Epidermal melanocyte (primary cell): ENCODE measurements around the gene DNASE1L1.
A peak's percentile ranks its signal among the peaks of the same experiment; 100 is the strongest.

Experiments used
- DNase-seq: peaks from one replicate; pipeline ENCODE4 v3.0.0; 2011; ENCODE audit warnings: low spot score; ENCODE audit not compliant: insufficient read length

The DNASE1L1 gene

DNA sequence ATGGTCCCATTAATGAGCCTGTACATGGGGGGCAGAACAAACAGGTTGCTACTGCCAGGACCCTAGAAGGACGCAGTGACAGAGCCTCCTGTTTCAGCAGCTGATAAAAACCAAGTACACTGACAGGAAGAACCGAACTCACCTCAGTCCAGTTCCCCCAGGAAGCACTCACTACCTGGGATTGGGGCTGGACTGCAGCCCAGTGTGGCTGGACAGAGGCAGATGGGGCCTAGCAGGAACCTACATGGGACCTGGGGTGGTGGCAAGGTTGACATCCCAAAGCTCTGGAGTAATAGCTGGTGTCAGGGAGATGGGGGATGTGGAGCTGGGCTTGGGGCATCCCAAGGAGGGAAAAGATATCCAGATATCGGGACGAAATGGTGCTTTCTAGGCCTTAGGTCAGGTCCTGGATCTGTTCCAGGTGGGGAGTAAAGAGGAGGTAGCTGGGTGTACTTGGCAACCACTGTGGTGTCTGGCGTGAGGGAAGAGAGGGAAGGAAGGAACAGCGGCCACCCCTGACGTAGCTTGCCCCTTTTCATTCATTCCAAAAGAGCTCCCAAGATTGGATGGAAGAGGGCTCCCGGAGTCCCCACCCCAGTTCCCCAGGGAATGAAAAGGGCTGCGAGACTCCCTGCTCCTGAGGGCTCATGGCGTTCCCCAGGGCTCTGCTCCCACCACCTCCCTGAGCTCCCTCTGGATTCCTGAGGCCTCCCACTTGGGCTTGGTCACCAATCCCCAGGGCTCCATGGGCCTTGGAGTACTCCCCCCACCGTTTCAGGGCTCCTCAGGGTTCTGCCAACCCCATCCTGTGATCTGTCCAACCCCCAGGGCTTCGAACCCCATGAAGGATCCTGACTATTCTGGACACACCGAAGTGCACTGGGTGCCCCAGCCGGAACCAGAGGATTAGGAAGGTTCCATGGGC, 25.4 kb downstream of the DNASE1L1 start:
- no peak for DNase-seq

DNA sequence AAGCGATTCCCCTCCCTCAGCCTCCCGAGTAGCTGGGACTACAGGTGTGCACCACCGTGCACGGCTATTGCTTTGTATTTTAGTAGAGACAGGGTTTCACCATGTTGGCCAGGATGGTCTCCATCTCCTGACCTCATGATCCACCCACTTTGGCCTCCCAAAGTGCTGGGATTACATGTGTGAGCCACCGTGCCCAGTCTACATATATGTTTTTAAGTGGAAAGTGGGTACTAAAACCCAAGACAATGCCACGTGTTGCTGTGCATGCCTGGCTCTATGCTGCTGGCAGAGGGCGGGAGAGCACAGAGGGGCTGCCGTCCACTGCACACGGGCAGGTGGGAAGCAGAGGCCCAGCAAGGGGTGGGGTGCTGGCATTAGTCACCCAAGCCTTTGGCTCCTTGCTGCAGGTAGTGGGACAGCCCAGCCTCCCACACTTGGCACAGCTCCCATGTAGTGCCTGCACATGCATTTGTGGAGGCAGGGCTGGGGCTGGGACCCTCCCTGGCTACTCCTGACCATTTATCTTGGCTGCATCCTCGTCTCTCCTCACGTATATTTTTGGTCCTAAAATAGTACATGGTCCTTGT, 26.5 kb downstream of the DNASE1L1 start:
- DNase-seq = no peak

DNA sequence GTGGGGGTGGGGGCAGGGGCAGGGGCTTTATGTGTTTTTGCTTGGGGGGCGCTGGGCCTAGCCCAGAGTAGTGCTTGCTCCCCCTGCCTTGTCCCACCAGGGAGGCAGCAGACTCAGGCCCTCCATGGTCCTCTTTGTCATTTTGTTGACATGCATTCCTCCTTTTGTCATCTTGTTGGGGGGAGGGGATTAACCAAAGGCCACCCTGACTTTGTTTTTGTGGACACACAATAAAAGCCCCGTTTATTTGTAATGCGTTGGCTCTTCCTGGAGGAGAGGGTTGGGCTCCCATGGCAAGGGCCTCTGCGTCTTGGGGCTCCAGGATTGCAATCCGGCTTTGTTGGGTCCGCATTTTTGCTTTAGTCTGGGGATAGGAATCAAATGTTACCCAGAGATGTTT, 27.8 kb downstream of the DNASE1L1 start:
- no peak for DNase-seq

DNA sequence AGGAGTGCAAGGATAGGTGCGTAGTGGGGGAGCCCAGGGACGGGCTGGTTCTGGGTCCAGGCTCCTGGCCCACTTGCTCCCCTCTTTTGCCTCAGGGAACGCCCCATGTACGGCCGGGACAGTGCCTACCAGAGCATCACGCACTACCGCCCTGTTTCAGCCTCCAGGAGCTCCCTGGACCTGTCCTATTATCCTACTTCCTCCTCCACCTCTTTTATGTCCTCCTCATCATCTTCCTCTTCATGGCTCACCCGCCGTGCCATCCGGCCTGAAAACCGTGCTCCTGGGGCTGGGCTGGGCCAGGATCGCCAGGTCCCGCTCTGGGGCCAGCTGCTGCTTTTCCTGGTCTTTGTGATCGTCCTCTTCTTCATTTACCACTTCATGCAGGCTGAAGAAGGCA, 28.3 kb downstream of the DNASE1L1 start:
- DNase-seq = no peak

DNA sequence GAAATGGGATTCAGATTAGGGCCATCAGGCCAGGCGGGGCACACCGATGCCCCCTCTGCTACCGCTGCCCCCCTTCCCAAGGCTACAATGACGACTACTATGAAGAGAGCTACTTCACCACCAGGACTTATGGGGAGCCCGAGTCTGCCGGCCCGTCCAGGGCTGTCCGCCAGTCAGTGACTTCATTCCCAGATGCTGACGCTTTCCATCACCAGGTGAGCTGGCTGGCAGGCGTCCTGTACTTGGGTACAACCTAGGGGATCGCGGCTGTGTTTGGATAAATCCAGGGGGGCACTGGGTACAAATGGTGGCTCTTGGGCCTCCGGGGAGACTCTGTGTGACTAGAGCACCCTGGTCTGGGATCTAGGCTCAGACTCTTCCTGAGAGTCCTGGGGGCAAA, 28.9 kb downstream of the DNASE1L1 start:
- no peak for DNase-seq

DNA sequence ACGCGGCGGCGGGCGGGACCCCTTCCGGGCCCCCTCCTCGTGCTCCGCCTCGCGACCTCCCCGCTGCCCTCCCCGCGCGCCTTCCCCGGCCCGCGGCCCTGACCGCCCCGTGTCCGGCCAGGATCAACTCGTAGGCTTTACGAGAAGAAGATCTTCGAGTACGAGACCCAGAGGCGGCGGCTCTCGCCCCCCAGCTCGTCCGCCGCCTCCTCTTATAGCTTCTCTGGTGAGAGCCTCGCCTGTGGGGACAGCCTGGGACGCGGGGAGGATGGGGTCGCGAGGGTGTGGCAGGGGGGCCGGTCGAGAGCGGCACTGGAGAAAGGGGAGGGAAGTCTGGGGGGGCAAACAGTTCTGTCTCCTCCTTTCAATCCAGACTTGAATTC, 29.5 kb downstream of the DNASE1L1 start:
- no peak for DNase-seq

DNA sequence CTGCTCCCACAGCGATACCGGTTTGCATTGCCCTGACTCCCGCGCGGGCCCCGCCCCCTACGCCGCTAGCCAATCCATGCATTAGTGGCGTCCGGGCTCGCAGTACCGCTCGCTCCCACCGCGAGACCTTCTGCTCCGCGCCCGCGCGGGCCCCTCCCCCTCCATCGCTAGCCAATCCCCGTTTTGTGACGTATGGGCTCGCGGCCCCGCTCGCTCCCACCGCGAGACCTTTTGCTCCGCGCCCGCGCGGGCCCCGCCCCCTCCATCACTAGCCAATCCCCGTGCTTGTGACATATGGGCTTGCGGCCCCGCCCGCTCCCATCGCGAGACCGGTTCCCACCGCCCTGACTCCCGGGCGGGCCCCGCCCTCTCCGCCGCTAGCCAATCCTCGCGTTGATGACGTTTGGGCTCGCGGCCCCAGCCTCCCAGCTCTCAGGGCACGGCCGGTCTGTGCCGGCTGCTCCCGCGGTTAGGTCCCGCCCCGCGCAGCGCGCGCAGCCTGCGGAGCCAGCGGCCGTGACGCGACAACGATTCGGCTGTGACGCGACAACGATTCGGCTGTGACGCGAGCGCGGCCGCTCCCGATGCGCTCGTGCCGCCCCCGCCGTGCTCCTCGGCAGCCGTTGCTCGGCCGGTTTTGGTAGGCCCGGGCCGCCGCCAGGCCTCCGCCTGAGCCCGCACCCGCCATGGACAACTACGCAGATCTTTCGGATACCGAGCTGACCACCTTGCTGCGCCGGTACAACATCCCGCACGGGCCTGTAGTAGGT, 30.1 kb downstream of the DNASE1L1 start, which contains the start of gene EMD:
Gene EMD (plus strand): TSS at position 497 of the 770 bp plus-strand sequence. CDS start 190 bp downstream, at position 687.
- peak; percentile 67 for DNase-seq

DNA sequence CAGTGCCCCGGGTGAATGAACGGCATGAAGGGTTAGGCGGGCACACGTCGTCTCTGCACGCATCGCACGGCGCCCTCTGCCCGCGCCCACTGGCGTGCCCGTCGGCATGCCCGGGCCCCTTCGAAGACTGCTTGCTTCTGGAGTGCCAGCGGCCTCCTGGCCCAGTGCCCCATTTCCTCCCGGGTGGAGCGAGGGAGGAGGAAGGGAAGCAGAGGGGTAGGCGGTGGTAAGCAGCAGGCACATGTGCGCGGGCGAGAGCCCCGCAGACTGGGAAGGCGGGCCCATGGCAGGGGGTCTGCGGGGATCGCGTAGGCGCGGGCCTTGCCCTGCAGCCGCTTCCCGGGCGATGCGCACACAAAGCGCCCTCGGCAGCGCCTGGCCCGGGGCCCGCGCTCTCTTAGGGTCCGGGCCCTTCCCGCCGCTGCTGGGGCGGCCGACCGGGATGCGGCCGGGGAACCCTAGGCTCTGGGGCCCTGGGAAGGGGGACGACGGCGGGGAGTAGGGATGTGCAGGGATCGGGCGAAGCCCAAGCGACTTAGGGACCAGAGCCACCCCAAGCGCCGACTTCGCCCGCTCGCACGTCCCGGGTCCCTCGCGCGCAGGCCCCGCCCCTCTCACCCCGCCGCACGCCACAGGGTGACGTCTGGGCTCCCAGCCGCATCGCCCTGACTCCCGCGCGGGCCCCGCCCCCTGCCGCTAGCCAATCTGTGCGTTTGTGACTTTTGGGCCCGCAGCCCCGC, 30.8 kb downstream of the DNASE1L1 start:
- DNase-seq = peak; percentile 71

DNA sequence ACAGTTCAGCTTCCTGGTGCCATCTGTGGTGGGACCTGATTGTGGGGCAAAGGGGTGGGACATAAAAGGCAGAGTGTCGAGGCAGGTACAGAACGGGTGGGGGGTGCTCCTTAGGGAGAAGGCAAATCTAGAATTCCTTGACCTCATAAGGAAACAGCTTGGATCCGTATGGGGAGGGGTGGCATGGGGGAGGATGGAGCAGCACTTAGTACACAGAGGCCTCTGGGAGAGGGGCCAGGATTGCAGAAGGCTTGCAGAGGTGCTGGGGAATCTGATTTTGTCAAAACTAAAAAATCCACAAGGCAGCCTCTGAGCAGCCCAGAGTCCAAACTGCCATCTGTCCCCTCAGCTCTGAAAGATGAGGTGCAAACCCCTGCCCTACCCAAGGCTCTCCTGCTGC, 32.3 kb downstream of the DNASE1L1 start:
- DNase-seq = no peak

DNA sequence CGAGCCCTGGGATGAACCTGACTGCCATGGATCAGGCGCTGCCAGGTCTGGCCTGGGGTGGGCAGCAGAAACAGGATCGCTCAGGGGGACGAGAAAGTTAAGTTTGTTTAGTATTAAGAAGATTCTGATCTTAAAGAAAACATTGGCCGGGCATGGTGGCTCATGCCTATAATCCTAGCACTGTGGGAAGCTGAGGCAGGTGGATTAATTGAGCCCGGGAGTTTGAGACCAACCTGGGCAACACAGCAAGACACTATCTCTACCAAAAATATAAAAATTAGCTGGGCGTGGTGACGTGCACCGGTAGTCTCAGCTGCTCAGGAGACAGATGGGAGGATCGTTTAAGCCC, 33.9 kb downstream of the DNASE1L1 start:
- DNase-seq = no peak

DNA sequence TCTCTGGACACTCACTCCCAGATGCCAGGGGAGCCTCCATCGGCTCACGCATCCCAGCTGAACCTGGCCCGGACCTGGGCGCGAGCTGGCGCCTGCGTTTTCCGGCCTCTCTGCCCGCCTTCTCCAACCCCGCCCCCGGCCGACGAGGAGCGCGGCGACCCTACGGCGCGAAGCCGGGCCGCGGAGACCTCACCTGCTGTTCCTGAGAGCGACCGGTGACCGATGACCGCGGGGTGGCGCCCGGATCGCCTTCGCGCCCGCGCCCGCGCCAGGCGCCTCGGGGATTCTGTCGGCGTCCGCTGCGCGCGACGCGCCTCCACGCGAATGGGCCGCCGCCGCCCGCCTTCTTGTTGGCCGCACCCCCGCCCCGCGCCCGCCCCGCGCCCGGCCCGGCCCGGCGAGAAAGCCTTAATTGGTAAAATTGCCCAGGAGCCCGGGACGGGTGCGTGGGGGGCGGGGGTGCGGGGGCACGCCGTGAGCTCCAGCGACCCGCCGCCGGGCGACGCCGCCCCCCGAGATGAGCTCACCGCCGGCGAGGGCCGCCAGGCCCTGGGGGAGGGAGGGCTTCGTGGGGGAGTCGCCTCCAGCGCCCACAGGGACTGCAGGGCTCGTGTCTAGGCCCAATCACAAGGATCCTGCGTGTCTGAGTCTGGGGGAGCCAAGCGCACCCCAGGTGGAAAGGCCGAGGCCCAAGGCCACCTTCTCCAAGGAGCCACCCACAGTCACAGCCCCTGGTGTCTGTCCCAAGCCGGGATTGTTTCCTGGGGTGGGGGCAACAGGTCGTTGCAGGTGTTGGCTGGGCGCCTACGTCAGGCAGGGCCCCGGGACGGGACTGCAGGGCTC, 34.5 kb downstream of the DNASE1L1 start, which contains the start of gene FLNA:
Gene FLNA (minus strand): TSS at position 322 of the 843 bp plus-strand sequence. CDS start 3,389 bp downstream, outside the sequence.
- no peak for DNase-seq

DNA sequence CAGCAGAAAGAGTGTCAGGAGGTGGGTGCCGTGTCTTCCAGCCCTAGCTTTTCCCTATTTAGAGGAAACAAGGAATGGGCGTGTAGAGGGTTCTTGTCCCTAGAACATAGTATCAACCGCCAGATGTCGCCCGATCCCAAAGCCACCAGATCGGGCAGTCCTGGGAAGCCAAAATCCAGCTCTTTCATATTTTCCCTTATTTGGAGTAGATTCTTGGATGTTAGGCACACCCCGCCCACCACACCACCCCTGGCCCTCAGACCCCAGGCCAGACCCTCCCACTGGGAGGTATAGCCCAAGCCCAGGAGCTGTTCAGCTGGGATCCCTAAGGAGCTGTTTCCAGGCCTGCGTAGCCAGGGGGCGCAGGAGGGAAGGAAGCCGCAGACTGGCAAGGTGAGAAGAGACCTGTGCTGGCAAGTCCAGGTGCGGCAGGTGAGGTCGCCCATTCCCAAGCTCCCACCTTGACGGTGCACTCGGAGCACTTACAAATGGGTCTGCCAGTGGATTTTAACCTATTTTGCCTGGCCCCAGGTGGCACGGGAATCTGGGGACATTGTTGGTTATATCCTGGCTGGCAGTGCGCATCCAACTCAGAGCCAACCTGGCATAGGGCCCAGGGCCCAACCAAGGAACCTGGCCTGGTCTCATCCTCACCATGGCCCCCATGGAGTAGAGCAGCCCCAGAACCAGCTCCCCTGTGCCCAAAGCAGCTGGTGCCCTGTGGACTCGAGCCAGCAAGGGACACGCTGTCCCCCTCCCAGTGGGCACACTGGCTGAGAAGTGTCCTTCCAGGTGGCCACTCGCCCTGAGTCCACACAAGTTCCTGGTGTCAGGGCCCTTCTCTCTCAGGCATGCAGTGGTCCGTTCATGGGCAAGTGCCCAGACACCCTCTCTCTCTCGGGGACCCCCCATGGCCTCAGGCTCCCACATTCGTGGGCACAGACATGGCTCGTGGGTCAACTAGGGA, 35.4 kb downstream of the DNASE1L1 start:
- peak; percentile 65 for DNase-seq

DNA sequence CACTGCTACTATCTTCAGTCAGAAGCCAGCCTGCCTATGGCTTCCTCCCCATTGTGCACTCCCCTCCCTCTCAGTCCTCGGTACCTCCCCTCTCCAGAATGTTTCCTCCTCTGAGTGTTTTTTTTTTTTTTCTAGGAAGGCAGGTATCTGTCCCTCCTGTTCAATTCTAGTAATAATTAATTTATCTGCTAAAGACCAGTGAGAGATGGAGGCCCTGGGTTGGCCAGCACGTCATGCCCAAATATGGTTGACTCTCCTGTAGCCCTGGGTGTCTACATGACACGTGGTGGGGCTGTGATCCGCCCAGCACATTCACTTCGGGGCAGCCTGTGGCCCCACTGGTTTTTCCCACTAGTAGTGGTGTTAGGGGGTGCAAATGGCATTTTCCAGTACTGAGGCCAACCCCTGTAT, 36.4 kb downstream of the DNASE1L1 start:
- no peak for DNase-seq

DNA sequence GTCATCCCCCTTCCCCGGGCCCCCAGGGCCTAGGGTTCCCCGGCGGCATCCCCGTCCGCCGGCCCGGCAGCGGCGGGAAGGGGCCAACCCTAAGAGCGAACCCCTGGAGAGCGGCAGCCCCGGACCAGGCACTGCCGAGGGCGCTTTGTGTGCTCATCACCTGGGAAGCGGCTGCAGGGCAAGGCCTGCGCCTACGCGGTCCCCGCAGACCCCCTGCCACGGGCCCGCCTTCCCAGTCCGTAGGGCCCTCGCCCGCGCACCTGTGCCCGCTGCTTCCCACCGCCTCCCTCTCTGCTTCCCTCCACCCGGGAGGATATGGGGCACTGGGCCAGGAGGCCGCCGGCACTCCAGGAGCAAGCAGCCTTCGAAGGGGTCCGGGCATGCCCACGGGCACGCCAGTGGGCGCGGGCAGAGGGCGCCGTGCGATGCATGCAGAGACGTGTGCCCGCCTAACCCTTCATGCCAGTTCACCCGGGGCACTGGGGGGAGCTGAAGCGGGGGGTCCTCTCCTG, 37.2 kb downstream of the DNASE1L1 start:
- no peak for DNase-seq

DNA sequence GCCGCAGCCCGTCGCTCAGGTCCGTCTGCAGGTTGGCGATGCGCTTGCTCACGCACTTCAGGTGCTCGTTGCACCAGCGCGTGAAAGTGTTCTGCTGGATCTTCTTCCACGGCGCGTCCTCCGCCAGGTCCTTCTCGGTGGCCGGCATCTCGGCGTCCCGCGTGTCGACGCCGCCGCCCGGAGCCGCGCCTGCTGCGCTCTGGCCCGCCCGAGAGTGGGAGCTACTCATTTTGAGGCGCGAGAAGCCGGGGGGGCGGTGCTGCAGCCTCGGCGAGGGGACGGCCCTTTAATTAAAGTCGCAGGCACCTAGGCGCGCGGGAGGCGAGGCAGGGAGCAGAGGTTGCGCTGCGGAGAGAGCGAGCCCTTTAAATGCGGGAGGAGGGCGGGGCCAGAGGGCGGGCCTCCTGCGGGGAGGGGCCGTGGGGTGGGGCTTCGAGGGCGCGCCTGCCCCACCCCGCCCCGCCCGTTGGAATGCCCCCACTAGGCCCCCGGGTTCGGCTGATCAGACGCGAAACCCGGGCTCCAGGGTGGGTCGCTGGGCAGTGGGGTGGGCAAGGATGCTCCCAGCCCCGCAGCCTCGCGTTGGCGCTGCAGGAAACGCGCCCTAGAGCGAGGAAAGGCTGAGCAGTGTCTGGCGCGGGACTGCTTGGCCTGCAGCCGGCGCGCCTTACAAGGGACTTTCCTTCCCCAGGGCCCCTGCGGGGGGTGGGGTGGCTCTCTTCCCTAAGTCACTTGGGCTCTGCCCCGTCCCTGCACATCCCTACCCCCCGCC, 37.9 kb downstream of the DNASE1L1 start:
- DNase-seq = peak; percentile 79

DNA sequence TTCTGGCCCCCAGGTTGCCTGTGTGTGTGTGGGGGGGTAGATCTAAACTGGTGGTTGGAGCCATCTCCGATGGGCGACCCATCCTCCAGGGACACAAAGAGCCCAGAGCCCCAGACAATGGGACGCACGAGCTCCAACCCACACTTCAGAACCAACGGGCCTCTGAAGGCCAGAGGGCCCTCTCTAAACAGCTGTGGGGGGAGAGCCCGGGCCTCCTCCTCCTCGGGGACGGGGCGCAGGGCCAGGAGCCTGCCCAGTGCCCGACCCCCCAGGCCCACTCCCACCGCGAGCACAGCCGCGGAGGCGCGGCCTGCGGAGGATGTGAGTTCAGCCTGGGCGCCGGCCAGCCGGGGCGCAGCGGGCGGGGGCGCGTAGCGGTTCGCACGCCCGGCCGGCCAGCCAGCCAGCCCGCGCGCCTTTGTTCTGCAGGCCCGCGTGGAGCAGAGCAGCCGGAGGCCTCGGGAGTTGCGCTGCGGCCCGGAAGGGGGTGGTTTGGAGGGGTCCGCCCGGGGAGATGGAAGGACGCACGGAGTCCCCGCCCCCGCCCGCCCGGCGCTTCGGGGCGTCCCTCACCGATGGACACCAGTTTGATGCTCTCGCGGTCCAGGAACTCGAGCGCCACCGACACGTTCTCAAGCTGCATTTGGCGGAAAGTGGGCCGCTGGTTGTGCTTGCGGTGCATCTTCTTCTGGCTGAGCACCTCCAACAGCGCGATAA, 38.6 kb downstream of the DNASE1L1 start:
- peak; percentile 24 for DNase-seq

DNA sequence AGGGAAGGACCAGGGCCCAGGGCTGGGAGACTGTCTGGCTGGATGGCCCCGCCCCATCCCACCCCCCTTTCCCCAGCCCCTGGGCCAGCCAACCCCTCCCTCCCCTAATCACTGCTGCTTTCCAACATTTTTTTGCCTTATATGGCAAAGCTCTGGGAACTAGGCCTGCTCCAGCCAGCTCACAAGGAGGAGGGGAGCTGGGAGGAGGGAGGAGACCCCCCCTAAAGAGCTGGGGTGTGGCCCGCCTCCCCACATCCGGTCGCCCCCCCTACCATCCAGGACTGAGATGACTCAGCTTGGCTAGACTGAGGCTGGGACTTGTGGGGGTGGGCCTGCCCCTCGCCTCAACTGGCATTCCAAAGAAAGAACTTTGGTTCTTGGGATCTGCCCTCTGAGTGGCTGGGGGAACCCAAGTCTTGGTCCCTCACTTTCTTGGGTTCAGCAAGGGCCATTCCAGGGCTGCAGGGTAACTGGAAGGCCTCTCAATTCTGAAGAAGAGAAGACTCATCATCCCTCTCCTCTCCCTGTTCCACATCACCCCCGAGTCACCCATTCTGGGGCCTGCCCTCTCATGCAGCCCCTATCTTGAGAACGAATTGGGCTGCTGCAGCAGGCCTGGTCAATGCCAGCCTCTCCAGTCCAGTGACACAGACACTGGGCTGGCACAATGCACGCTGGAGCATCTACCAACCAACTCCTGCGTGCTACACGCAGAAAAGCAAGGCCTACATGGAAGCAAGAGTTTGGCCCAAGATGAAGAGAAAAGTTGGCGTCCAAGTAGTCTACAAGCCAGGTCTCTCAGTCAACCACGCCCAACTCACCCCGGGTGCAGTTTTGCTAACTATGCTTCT, 39.4 kb downstream of the DNASE1L1 start:
- peak; percentile 75 for DNase-seq
